GM21723 (cell line): ENCODE results near the gene ADGRF3.
"Not testable (repeated sequence)": the region's sequence is repeated elsewhere in the genome, so short reads cannot be mapped to it uniquely, and the experiment has no call there.

Experiments used
- ATAC-seq: cut with Tn5 transposase; IDR thresholded peaks from one replicate; pipeline ENCODE4 v1.9.1; 2021; ENCODE audit warnings: mild to moderate bottlenecking, moderate library complexity; ENCODE audit not compliant: unreplicated experiment

The ADGRF3 gene

GRCh38 chr2:26352892-26353291 lies 6.3 kb upstream of the ADGRF3 start:
- ATAC-seq: no peak

- no peak for ATAC-seq
Measured at GRCh38 chr2:26351375-26352090, 4.9 kb upstream of the ADGRF3 start.

GRCh38 chr2:26349690-26350089 lies 3.1 kb upstream of the ADGRF3 start:
- ATAC-seq: no peak

GRCh38 chr2:26347286-26347865 lies 787 bp upstream of the ADGRF3 start:
- ATAC-seq: no peak

- ATAC-seq: peak; percentile 95
Measured at GRCh38 chr2:26345545-26346453, 790 bp downstream of the ADGRF3 start, which contains the start of gene SELENOI. SELENOI (plus strand) TSS chr2:26346143; CDS start chr2:26346233, 90 bp downstream.

- ATAC-seq: no peak
Measured at GRCh38 chr2:26345283-26345544, 1.4 kb downstream of the ADGRF3 start.

GRCh38 chr2:26344581-26345282 lies 1.9 kb downstream of the ADGRF3 start:
- ATAC-seq: no peak

GRCh38 chr2:26340831-26341230 lies 5.8 kb downstream of the ADGRF3 start:
- no peak for ATAC-seq

GRCh38 chr2:26337298-26337697 lies 9.3 kb downstream of the ADGRF3 start:
- no peak for ATAC-seq

GRCh38 chr2:26336719-26337118 lies 9.9 kb downstream of the ADGRF3 start:
- no peak for ATAC-seq

GRCh38 chr2:26335231-26335630 lies 11.4 kb downstream of the ADGRF3 start:
- ATAC-seq: no peak

GRCh38 chr2:26333293-26333692 lies 13.3 kb downstream of the ADGRF3 start:
- ATAC-seq: no peak

- not testable (repeated sequence) for ATAC-seq
Measured at GRCh38 chr2:26331321-26331720, 15.3 kb downstream of the ADGRF3 start.

- ATAC-seq: no peak
Measured at GRCh38 chr2:26330604-26331003, 16.0 kb downstream of the ADGRF3 start.

- peak; percentile 79 for ATAC-seq
Measured at GRCh38 chr2:26330114-26330549, 16.5 kb downstream of the ADGRF3 start.

- ATAC-seq: not testable (repeated sequence)
Measured at GRCh38 chr2:26329083-26329482, 17.5 kb downstream of the ADGRF3 start.

GRCh38 chr2:26327291-26328272 lies 19.0 kb downstream of the ADGRF3 start:
- no peak for ATAC-seq

GRCh38 chr2:26326514-26326913 lies 20.1 kb downstream of the ADGRF3 start:
- no peak for ATAC-seq

GRCh38 chr2:26325851-26326250 lies 20.7 kb downstream of the ADGRF3 start:
- ATAC-seq: no peak

GRCh38 chr2:26324903-26325302 lies 21.7 kb downstream of the ADGRF3 start:
- ATAC-seq: no peak
